ENCODE results near the gene ALDH4A1. TPM values are rescaled to one million over a fixed set of nuclear protein-coding genes. Genes with fewer than 3 reads are reported as not detected.

ALDH4A1 gene
- total and polyA plus RNA-seq, 10 of the 15 experiments (the other 5 are each of a cell fraction or from before 2014, with no cell fraction given), result 0.06 to 25.5 (median 13.0) TPM

- peaks cover 5 to 12% of the 10 kb centered on the region in 2 experiments; a peak in 3 of 4 replicates for H3K36me3 ChIP-seq (ENCODE audit: control insufficient read depth in 2 of 2, insufficient read depth in 2 of 2, low read length in 1 of 2)
- peak; percentile 70 for FAIRE-seq
- H4K20me1 ChIP-seq (ENCODE audit: control insufficient read depth, insufficient read depth), result no peaks in the 10 kb centered on the region
- no peak for DNase-seq (ENCODE audit: low read depth, low spot score)
- CTCF ChIA-PET, result interaction anchor here (0.6 to 5.3 kb wide), 45 partner anchors 7 to 406 kb away, joined by 3 to 86 read pairs (median 4); partner anchors contain the start of genes IFFO2 and MRTO4
- 65% methylated on average over 16 of the region's 16 CpGs for WGBS (ENCODE audit: insufficient coverage, insufficient replicate concordance, low lambda C conversion rate, missing lambda C conversion rate)
- SMC1A ChIA-PET (ENCODE audit: uncharacterized antibody, unreplicated experiment), result interaction anchor here (0.7 to 3.4 kb wide), 17 partner anchors 17 to 344 kb away, joined by 3 to 14 read pairs (median 4); partner anchors contain the start of genes EMC1 and MRTO4
- peaks cover 17% of the 10 kb centered on the region for H3K4me1 ChIP-seq (ENCODE audit: control insufficient read depth, insufficient read depth, low read length)
- no TSS peak for BruUV-seq (replicated peaks)
- RAD21 ChIA-PET (ENCODE audit: unreplicated experiment), result interaction anchor here (0.7 to 1.7 kb wide), 8 partner anchors 10 to 319 kb away, joined by 3 to 11 read pairs (median 4); no protein-coding TSS in a partner anchor
- in situ Hi-C loops (cut with MboI), result loop anchor here (5.0 kb wide), 1 partner anchor 190 kb away; no protein-coding TSS in a partner anchor
- ATAC-seq, result peak; percentile 12
- no peaks in the 10 kb centered on the region; the same call in 2 of the 3 replicates for H3K9me3 ChIP-seq (replicated peaks; ENCODE audit: control insufficient read depth, insufficient read depth, low read length)
- POLR2A ChIA-PET, result no interaction called here
- no peaks in the 10 kb centered on the region for H3K27me3 ChIP-seq (replicated peaks in 1 of 2; ENCODE audit: control insufficient read depth in 2 of 2, insufficient read depth in 2 of 2, low read length in 1 of 2)
- no peak overlapping the region for H3K27ac ChIP-seq (ENCODE audit: control insufficient read depth, insufficient read depth)
- H3K4me3 ChIP-seq, result no peak overlapping the region
- no peak overlapping the region for H3K9ac ChIP-seq (ENCODE audit: control insufficient read depth, insufficient read depth, low read length)
- no peak overlapping the region; the same call in 1 of the 2 replicates for H3K4me2 ChIP-seq (ENCODE audit: control insufficient read depth, insufficient read depth)
- intact Hi-C loops (cut with micrococcal nuclease; ENCODE audit: unreplicated experiment), result no loop called here
- H3K79me2 ChIP-seq (ENCODE audit: control insufficient read depth, insufficient read depth, low read length), result no peaks in the 10 kb centered on the region
- peak overlapping the region; percentile 19; the same call in 1 of the 2 replicates for H2AFZ ChIP-seq (ENCODE audit: control insufficient read depth, low read depth, low read length)
- TF ChIP-seq MLLT1 (IDR thresholded peaks at IDR 0.05) (peak; percentile 44; the same call in 1 of the 2 replicates), ZBTB11 (CRISPR knock-in tag; IDR thresholded peaks at IDR 0.05) (no peak), RB1 (IDR thresholded peaks at IDR 0.05; ENCODE audit: borderline replicate concordance) (no peak; the same call in 1 of the 2 replicates), MYB (IDR thresholded peaks at IDR 0.05; ENCODE audit: borderline replicate concordance, low read depth, low read length) (no peak), ESRRA (IDR thresholded peaks at IDR 0.05; ENCODE audit: low read length) (no peak), RUNX3 (IDR thresholded peaks at IDR 0.05; ENCODE audit: low read length) (no peak), CTCF (IDR thresholded peaks at IDR 0.05 in 2 of 3, conservative IDR thresholded peaks at IDR 0.05 in 1 of 3; ENCODE audit: control insufficient read depth in 2 of 3, extremely low read depth in 1 of 3, insufficient read depth in 1 of 3, low read depth in 3 of 3, low read length in 3 of 3) (peak; percentile 62 to 83 (median 75)), ZNF24 (IDR thresholded peaks at IDR 0.05) (no peak), PAX5 (IDR thresholded peaks at IDR 0.05; ENCODE audit: borderline replicate concordance, low read depth, low read length) (no peak), CREB1 (IDR thresholded peaks at IDR 0.05; ENCODE audit: low read depth) (no peak), ZNF217 (IDR thresholded peaks at IDR 0.05) (no peak), POU2F2 (IDR thresholded peaks at IDR 0.05; ENCODE audit: borderline replicate concordance, low read depth, low read length) (no peak), E2F4 (IDR thresholded peaks at IDR 0.05; ENCODE audit: low read depth, low read length) (no peak), SMC3 (IDR thresholded peaks at IDR 0.05; ENCODE audit: borderline replicate concordance, low read length) (peak; percentile 59; the same call in 1 of the 2 replicates)
Measured at GRCh38 chr1:18907021-18907916, 4.9 kb upstream of the ALDH4A1 start.
